Ovary (tissue), 9 donors: Measurements from ENCODE around the gene GRWD1. TPM values are rescaled to one million over a fixed set of nuclear protein-coding genes. Genes with fewer than 3 reads are reported as not detected.

Experiments
- DNase-seq, 5 donors: peaks; one replicate each; pipeline ENCODE4 v3.0.0-alpha.2; 2019 to 2020
- H3K27ac ChIP-seq, 2 donors: fragments of 200-600 bp; one replicate each; pipeline versions ENCODE4 v1.5.1 to v1.8.0; 2019 to 2022
- H3K27me3 ChIP-seq: fragments of 200-600 bp; one replicate; pipeline ENCODE4 v1.8.0; 2022
- H3K36me3 ChIP-seq: fragments of 200-600 bp; sonication (generic); one replicate; pipeline ENCODE4 v1.5.1; 2019
- H3K4me1 ChIP-seq: one replicate; pipeline ENCODE4 v1.8.1; 2013; ENCODE audit warnings: mild to moderate bottlenecking, moderate library complexity; ENCODE audit not compliant: insufficient read depth
- H3K4me3 ChIP-seq: fragments of 200-600 bp; sonication (generic); one replicate; pipeline ENCODE4 v1.5.1; 2017
- H3K9me3 ChIP-seq, 2 donors: fragments of 200-600 bp in 1 of 2; sonication (generic) in 1 of 2; one replicate each; pipeline versions ENCODE4 v1.5.1 to v1.8.1; 2013 to 2019; ENCODE audit warnings: mild to moderate bottlenecking in 1 of 2, moderate library complexity in 1 of 2
- CTCF ChIP-seq, 3 donors: fragments of 450-650 bp in 2 of 3; fragments of 200-600 bp in 1 of 3; IDR thresholded peaks; one replicate each; pipeline versions ENCODE4 v1.5.1 to v1.8.0; 2016 to 2022; ENCODE audit warnings: antibody characterized with exemption in 3 of 3, mild to moderate bottlenecking in 1 of 3
- EP300 ChIP-seq: sonication (generic); formaldehyde crosslinking; IDR thresholded peaks from one replicate; pipeline ENCODE4 v1.6.1; 2017; ENCODE audit warnings: antibody characterized with exemption
- POLR2A ChIP-seq: fragments of 450-650 bp; IDR thresholded peaks from one replicate; pipeline ENCODE4 v1.6.1; 2017; ENCODE audit warnings: antibody characterized with exemption, mild to moderate bottlenecking, moderate library complexity
- WGBS, 3 donors: extraction: QIAGEN DNeasy Blood & Tissue Kit in 1 of 3; methylation state at CpG; one replicate each; pipeline versions ENCODE4 v1.1.5 to v1.1.7; 2013 to 2017; 5-methylcytosine and 5-hydroxymethylcytosine counted together
- intact Hi-C, 4 donors: fragments of 100-400 bp; cut with DNase I; formaldehyde crosslinking; loops; one replicate each; pipeline versions ENCODE4 v1.11.0 to v1.15.1; 2022 to 2023
- polyA plus RNA-seq, 2 donors: library from polyadenylated mRNA; stranded (reverse); fragments of 200-250 nt in 1 of 2; fragments of 350-450 nt in 1 of 2; fragmentation: Illumina TruSeq in 1 of 2; extraction: RNeasy Lipid Tissue Mini Kit (QIAGEN cat#74804) in 1 of 2; gene quantifications; one replicate each; pipeline ENCODE4 v1.2.3, GENCODE V29; 2013 to 2014
- total RNA-seq, 7 donors: library from RNA; depleted of rRNA in 2 of 7; stranded (reverse); fragments of >200 nt in 2 of 7; fragmentation: NEBNext Ultra II Directional in 3 of 7; extraction: Animal tissue kit (Norgen Biotek cat#: 25700) in 3 of 7; gene quantifications; one replicate each; pipeline versions ENCODE4 v1.1.0 to v1.2.4, GENCODE V29; 2016 to 2023
- donor health status: DM: no; HTN: no; CAD: no; lungs with moderate emphysema.
- donor health status: DM: no; HTN: no; CAD: no.
- donor health status: Bipolar disorder and iron deficiency.
- donor health status: DM: yes; HTN: yes; CAD: no.
- donor health status: DM: no; HTN: no; CAD: no.
- donor health status: DM: yes; HTN: yes; CAD: no.

The GRWD1 gene
- total and polyA plus RNA-seq, 9 donors = 9.5 to 41.9 (median 27.9) TPM

GRCh38 chr19:48461651-48461981 is 15.8 kb downstream of the GRWD1 start:
- Histone ChIP-seq H3K27ac (no peak overlapping the region), H3K36me3 (no peaks in the 10 kb centered on the region), H3K9me3 (no peaks in the 10 kb centered on the region), H3K4me3 (no peak overlapping the region), H3K4me1 (no peaks in the 10 kb centered on the region), H3K27me3 (no peaks in the 10 kb centered on the region)
- intact Hi-C loops = loop anchor here in 2 of 4 donors (5.0 to 10.0 kb wide), 2 partner anchors 41 to 137 kb away; partner anchors contain the start of gene EMP3 (in 1 of the 2)
- 88 to 92% (median 91%) methylated on average over 36 of the region's 36 CpGs for WGBS, 3 donors
- peak in 1 of 5 donors; percentile 27 for DNase-seq
- TF ChIP-seq EP300 = no peak
- TF ChIP-seq CTCF (IDR thresholded peaks at IDR 0.05) = no peak
- TF ChIP-seq POLR2A = no peak

- 74 to 78% (median 78%) methylated on average over 45 to 62 of the region's 62 CpGs for WGBS, 3 donors
- Histone ChIP-seq H3K27ac (no peak overlapping the region), H3K27me3 (no peaks in the 10 kb centered on the region), H3K4me1 (no peaks in the 10 kb centered on the region), H3K36me3 (no peaks in the 10 kb centered on the region), H3K9me3 (no peaks in the 10 kb centered on the region), H3K4me3 (no peak overlapping the region)
- intact Hi-C loops = loop anchor here in 2 of 4 donors (5.0 to 10.0 kb wide), 2 partner anchors 40 to 137 kb away; partner anchors contain the start of gene EMP3 (in 1 of the 2)
- peak in 1 of 5 donors; percentile 27 for DNase-seq
- no peak for TF ChIP-seq CTCF (IDR thresholded peaks at IDR 0.05)
- TF ChIP-seq POLR2A = no peak
- TF ChIP-seq EP300 = no peak
Measured at GRCh38 chr19:48461982-48462655, 16.3 kb downstream of the GRWD1 start.

- DNase-seq = no peak
- Histone ChIP-seq H3K36me3 (no peaks in the 10 kb centered on the region), H3K27ac (no peak overlapping the region), H3K27me3 (no peaks in the 10 kb centered on the region), H3K4me1 (peaks cover 3% of the 10 kb centered on the region), H3K4me3 (no peak overlapping the region), H3K9me3 (no peaks in the 10 kb centered on the region)
- intact Hi-C loops = loop anchor here in 1 of 4 donors (10.0 kb wide), 1 partner anchor 140 kb away; the partner anchor contains the start of gene EMP3
- WGBS, 3 donors = 93 to 100% (median 97%) methylated on average over 1 of the region's 1 CpG
- TF ChIP-seq EP300 (no peak), CTCF (IDR thresholded peaks at IDR 0.05) (no peak), POLR2A (no peak)
Measured at GRCh38 chr19:48465215-48465614, 19.4 kb downstream of the GRWD1 start.

- intact Hi-C loops = loop anchor here in 1 of 4 donors (10.0 kb wide), 1 partner anchor 142 kb away; the partner anchor contains the start of gene EMP3
- Histone ChIP-seq H3K4me1 (peaks cover 7% of the 10 kb centered on the region), H3K4me3 (no peak overlapping the region), H3K27me3 (no peaks in the 10 kb centered on the region), H3K27ac (no peak overlapping the region), H3K9me3 (no peaks in the 10 kb centered on the region), H3K36me3 (no peaks in the 10 kb centered on the region)
- no peak for TF ChIP-seq EP300
- no peak for TF ChIP-seq POLR2A
- 68 to 70% (median 69%) methylated on average over 16 of the region's 16 CpGs for WGBS, 3 donors
- DNase-seq = peak in 2 of 5 donors; percentile 52 to 56
Measured at GRCh38 chr19:48466561-48467325, 21.0 kb downstream of the GRWD1 start.
